SK-N-DZ (cell line): ENCODE data around the gene ARHGAP24.
"Not testable (repeated sequence)": the region's sequence is repeated elsewhere in the genome, so short reads cannot be mapped to it uniquely, and the experiment has no call there.

Source experiments
- DNase-seq: peaks from one replicate; pipeline ENCODE4 v3.0.0-alpha.2; 2015; ENCODE audit warnings: low spot score

Gene ARHGAP24

GRCh38 chr4:86007042-86007441, 532.1 kb downstream of the ARHGAP24 start:
- no peak for DNase-seq

DNA sequence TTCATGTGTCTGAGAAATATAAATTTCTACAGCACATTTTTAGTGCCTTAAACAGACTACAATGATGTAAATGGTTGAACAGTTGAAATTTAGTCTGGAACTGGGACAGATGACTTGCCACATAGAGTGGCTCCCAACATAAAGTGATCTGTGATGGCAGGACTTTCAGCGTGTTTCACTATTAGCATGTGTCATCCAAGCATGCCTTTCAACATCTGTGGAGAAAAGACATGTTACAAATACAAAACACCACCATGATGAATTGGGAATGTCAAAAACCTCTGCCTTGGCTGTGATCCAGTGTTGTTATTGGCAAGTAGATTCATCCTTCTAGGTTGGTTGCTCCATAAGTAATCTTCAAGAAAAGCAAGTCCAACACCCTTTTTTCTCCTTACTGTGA, 536.2 kb downstream of the ARHGAP24 start:
- no peak for DNase-seq

- no peak for DNase-seq
Observed at GRCh38 chr4:86013621-86014020, 538.7 kb downstream of the ARHGAP24 start.

- no peak for DNase-seq
Observed at GRCh38 chr4:86014599-86014998, 539.6 kb downstream of the ARHGAP24 start.

DNA sequence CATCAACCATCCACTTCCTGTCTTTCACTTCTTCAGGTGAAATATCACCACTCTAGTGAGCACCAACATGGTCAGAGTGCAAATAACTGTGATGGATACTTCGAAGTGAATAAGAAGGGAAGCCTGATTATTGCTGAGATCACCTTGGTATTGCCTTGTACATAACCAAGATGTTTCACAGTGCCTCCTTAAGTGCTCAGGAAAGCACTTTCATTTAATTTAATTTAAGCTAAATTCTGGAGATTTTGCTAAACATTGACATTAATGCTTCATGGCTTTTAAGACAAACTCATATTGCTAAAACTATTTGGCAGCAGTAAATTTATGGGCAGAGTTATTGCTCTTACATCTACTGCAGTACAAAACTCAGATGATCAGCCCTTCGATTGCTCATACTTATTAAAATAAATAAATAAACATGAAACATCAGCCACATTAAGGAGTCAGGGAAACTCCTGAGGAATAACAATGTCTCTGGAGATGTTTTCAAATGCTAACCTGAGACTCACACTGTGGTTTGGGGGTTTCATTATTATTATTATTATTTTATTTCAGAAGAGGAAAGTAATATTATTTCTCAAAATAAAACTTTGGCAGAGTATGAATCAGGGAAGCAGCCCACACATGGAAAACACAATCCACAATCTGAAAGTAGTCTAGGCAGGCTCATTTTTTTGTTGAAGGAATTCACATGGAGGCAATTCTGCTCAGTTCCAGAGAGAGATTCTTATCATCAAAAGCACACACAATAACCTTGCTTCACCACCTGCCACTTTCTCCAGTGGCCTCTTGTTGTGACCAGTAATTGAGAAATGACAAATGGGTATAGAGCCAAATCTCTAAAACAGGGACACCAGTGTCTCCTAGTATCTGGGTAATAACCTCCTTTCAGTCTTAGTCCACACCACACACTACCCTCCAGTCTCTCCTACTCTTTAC, 540.7 kb downstream of the ARHGAP24 start:
- DNase-seq, result peak; percentile 79

DNA sequence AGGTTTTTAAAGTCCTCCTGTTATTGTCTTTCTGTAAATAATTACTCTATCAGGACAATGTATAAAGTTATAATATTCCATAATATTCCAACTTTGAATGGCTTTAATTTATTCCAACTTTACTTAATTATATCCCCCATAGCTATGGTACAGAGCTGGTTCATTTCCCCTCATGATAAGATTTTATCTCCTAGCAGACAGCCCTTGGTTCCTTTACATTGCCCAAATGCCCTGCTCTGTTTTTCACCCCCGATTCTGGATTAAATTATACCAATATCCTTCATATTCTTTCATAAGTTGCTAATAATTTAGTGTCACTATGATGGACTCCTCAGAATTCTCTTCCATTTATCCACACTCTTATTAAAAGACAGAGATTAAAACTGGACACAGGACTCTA, 544.4 kb downstream of the ARHGAP24 start:
- DNase-seq, result peak; percentile 24

DNA sequence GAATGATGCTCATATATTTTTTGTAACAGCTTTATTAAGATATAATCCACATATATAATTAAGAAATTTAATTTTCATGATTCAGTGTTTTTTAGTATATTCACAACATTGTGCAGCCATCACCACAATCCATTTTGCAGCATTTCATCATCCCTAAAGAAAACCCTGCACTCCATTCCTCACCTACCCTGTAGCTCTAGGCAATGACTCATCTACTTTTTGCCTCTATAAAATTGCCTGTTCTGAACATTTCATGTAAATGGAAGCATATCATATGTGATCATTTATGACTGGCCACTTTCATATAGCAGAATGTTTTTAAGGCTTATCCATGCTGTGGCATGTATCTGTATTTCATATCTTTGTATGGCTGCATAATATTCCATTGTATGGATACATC, 545.0 kb downstream of the ARHGAP24 start:
- DNase-seq, result no peak

GRCh38 chr4:86021671-86022070, 546.7 kb downstream of the ARHGAP24 start:
- DNase-seq, result not testable (repeated sequence)

DNA sequence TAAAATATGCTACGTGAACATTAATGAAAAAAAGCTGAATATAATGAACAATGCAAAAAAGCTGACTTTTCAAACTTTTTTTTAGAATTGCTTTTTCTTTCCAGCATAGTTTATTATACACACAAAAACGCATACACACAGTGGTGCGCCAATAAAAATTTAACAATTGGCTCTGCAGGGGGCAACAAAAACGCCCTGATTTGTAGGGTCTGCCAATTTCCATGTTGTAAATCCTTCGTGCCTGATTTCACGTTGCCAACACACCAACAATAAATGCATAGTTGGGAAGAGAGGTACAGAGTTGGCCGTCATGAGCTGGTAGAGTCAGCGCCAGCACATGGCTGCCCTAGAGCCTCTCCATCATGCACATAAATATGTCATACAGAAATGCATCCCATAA, 551.8 kb downstream of the ARHGAP24 start:
- DNase-seq, result no peak

- DNase-seq, result no peak
Observed at GRCh38 chr4:86031927-86032326, 557.0 kb downstream of the ARHGAP24 start.

DNA sequence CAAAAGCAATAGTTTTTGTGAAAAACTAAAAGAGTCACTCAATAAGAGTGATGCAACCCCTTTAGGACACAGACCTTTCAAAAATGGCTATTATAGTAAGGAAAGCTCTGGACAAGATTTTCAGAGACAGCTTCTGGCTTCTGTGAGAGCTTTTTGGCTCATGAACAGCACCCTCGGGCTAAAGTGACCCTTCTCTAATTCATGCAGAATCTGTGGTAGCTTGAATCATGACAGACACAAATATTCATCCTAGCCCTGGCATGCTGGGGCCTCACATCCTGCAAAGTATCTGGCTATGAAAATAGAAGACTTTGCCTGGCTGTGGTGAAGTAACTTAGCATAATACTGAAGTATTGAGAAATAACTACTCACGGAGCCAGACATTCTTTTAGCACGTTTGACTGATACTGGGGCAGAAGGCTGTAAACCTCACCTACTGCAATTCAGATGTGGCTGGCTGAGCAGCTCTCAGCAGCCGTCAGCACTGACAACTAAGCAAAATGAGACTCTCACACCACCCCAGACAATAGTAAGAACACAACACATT, 557.6 kb downstream of the ARHGAP24 start:
- DNase-seq, result no peak

DNA sequence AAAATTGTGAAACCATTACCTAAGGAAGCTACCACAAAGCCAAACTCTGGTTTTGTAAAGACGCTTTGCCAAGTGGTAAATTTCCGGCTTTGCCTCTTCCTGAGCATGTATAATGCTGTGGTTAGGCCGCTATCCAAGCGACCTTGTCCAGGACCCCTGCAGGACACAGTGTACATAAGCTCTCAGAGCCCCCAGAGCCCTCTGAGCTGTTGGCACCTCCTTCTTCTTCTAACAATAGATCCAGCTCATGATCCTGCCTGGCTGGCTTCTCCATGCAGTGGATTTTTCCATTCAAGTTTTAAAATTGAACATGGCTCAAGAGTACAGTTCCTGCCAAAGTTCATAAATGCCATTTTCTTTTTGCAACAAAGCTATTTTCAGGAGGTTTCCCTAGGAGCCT, 558.2 kb downstream of the ARHGAP24 start:
- no peak for DNase-seq

- no peak for DNase-seq
Observed at GRCh38 chr4:86034616-86035015, 559.7 kb downstream of the ARHGAP24 start.

DNA sequence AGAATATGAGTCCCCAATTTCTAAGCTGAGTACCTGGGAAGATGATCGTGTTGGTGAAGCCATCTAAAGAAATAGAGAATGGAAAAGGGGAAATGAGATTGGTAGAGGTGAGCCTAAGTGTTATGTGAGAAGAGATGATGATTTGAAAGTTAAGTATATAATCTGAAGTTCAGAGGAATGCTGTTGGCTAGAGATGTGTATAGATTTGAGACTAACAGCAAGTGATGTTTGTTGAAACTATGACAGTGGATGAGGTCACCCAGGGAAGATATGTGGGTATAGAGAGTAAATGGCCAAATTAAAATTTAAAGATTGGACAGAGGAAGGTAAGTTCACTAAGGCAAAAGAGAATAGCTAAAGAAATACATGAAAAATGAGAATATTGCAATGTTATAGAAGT, 560.7 kb downstream of the ARHGAP24 start:
- DNase-seq, result no peak

DNA sequence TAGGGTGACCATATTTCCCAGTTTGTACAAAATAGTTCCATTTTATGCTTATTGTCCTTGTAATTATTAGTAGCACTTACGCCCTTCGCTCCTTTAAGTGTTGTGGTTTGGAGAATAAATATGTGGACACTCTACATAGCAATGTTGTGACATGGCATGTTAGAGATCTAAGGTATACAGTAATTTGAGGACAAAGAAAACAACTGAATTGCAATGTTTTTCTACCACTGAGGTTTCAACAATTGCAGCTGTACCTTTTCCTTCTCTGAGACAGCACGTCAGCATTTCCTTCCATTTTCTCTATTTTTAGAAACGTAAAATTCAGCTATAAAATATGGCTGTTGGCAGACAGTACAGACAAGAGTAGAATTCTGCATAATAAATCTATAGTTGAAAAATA, 561.8 kb downstream of the ARHGAP24 start:
- no peak for DNase-seq

GRCh38 chr4:86038037-86038436, 563.1 kb downstream of the ARHGAP24 start:
- no peak for DNase-seq

- DNase-seq, result peak; percentile 55
Observed at GRCh38 chr4:86043755-86044592, 569.0 kb downstream of the ARHGAP24 start.

- DNase-seq, result no peak
Observed at GRCh38 chr4:86044593-86044985, 569.6 kb downstream of the ARHGAP24 start.

GRCh38 chr4:86048426-86048825, 573.5 kb downstream of the ARHGAP24 start:
- no peak for DNase-seq

DNA sequence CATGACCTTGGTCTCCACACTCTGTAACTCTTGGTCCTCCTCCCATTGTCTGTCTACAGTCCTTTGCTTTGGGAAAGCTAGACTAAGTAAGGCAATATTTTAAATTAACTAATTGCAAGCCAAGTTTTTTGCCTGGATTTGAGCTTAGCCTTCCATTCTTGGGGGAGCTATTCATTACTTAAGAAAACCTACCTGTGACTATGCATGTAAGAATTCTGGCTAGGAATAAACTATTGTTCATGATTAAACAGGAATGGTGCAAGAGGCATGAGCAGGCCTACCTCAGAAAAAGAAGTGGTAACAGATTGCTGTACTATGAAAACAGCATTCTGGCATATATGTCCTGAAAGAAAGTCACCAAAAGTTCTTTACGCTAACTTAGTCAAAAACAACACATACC, 575.5 kb downstream of the ARHGAP24 start:
- no peak for DNase-seq
